SW480 (cell line): ENCODE results near the gene OS9.

Source experiments
- DNase-seq: peaks from one replicate; pipeline ENCODE4 v3.0.0-alpha.2; 2016; ENCODE audit warnings: low spot score

The OS9 gene

DNA sequence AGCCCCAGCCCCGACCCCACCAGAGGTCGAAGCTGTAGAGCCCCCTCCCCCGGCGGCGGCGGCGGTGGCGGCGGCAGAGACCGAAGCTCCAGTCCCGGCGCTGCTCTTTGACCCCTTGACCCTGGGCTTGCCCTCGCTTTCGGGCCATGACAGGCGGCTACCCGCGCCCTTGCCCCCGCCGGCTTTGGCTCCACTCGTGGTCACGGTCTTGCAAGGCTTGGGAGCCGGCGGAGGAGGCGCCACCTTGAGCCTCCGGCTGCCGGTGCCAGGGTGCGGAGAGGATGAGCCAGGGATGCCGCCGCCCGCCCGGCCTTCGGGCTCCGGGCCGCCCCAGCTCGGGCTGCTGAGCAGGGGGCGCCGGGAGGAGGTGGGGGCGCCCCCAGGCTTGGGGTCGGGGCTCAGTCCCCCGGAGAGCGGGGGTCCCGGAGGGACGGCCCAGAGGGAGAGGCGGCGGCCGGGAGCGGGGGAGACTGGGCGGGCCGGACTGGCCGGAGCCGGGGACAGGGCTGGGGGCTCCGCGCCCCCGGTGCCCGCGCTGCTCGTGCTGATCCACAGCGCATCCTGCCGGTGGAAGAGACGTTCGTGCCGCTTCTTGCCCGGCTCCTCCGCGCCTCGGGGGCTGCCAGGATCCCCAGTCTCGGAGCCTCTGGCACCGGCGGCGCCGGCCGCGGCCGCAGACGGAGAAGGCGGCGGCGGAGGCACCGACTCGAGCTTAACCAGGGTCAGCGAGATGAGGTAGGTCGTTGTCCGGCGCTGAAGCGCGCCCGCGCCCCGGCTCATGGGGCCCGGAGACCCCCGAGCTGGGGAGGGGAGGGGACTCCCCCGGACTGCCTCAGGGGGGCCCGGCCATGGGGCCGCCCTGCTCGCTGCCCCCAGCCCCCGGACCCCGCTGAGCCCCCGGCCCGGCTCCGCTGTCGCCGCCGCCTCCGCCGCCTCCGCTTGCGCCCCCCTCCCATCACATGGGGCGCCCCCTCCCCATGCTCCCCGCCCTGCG lies 43.8 kb downstream of the OS9 start:
- DNase-seq: no peak

DNA sequence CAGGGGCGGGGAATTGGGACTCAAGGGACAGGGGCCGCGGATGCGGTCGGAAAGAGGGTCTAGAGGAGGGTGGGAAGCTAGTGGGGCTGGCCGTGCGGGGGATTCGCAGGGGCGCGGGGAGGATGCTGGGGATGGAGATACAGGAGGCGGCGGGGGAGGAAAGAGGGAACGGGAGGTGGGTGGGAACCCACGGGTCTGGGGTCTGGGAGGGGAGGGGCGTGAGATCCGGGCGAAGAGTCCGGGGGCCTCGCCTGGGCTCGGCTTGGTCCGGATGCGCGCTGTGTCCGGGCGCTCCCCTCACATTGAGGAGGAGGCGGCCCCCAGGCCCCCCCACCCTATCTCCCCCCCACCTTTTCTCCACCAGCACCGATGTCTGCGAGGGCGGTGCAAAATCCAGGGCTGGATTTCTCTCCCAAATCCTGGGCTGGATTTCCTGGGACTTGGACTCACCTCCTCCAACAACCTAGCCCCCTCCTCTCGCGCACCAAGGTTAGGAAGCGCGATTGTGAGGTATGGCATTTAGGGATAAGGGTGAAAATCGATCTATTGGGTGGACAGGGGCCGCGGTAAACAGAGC lies 44.8 kb downstream of the OS9 start, which contains the start of gene AGAP2:
Gene AGAP2 (minus strand): TSS at position 82 of the 577 bp plus-strand sequence. CDS start 496 bp downstream, outside the sequence.
- DNase-seq: no peak

DNA sequence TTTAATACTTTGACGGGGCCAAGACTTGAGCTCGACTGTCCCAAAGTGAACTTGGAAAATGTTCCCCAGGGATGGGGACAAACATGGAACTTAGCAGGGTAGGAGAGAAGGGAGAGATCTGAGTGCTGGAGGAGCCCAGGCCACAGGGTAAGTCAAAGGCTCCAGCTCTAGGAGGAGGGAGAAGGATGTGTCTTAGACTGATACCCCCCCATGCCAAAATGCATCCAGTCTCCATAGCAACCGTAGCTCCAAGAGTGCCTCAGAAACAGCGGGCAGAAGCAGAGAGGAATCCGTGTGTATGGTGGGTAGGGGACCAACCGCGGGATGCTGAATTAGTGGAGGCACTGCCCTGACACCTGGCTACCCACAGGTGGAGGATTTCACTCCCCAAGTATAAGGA lies 45.5 kb downstream of the OS9 start:
- no peak for DNase-seq

DNA sequence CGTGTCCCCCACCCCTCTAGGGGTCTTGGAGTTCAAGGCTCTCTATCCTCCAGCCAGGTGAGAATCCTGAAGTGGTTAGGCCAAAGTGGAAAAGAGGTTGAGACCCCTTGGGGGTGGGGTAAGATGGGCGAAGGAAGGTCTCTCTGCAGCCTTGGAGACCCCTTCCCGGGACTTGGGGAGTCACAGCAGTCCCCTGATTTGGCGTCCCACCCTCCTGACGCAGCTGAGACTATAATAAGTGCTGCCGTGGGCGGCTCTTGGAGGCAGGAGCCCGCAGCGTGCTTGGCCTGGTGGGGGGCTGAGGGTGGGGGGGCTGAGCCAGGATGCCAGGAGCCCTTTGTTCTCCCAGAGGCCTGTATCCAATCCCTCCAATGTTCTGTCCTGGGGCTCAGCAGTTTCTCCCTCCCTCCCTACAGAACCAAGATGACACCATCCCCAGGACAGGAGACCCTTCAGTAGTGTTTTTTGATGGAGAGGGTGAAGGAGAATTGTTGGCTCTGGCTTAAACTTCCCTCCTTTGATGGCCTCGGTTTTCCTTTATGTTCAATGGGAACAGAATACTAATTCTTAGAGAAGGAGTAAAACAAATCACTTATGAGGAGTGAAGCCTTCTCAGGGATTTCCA lies 46.1 kb downstream of the OS9 start:
- no peak for DNase-seq

DNA sequence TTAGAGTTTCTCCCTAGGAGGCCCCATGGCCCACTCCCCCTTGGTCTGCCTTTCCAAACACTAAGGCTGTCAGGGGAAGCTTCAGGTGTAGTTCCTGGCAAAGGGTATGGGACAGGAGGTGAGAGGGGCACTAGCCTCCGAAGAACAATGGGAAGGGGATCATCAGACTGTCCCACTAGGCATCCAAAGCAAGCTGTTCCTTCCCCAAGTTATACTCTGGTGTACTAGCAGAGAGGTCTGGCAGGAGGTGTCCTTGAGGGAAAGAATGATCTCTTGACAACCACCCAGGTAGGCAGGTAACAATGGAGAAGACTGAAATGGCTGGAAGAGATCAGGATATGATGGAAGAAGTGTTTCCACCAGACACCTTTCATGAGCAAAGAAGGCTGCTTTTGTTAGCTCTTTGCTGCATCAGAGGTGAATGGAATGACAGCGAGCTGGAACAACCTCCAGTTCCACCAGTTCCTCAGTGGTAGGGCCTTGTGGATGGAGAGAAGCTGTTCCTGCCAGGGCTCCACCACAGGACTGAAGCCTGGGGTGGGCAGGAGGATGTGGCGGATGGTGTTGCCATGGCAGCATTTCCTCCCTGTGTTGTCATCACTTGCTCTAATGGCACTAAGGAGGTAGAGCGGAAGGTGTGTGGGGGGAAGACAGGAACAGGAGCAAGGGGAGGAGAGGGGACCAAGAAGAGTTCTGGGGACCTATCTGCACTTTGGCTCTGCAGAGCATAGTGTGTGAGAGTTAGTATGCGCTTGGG lies 46.9 kb downstream of the OS9 start:
- no peak for DNase-seq

DNA sequence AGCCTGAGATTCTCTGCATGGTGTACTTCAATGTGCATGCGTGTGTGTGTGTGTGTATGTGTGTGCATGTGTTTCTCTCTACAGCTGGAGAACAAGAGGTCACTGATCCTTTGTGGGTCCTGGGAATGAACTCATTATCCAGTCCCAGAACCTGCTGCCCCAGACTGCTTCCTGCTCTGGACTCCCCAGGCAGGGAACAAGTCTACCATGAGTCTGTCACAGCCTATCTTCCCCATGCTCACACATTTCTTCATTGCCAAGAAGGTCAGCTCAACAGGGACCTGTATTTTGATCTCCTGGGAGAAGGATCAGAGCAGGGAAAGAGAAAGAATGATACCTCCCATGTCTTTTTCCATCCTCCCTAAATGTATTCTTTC lies 47.5 kb downstream of the OS9 start:
- no peak for DNase-seq

DNA sequence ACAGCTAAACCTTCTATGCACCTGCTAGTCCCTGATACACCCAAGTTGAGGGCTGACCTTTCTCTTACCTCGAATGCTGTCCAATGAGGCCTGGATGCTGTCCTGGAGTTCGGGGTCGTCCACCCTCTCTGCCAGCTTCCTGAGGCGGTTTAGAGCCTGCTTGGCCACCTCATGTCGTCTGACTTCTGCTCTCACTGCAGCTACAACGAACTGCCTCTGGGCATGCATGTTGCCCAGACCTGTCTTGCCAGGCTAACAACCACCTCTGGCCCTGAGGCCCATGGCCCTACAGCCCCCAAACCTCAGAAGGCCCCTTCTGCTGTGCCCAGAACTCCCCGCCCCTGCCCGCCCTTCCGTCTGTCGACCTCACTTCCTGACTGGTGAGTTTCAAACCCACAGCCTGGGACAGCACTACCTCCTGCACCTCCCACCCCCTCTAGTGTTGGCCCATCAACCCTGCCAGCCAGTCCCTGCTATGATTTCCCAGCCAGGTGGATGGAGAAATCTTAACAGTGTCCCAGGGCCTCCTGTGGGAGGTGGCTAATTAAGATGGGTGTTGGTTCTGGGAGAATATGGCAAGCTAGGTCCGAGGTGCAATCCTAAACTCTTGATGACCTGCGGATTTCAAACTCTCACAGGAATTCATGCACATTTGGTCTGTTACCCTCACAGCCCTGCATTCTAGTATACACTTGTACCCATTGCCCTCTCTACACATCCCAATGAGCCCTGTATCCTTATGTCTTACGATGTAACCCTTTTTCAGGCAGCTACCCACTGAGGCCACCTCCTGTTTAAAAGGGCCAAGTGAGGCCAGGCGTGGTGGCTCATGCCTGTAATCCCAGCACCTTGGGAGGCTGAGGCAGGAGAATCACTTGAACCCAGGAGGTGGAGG lies 48.2 kb downstream of the OS9 start:
- no peak for DNase-seq

DNA sequence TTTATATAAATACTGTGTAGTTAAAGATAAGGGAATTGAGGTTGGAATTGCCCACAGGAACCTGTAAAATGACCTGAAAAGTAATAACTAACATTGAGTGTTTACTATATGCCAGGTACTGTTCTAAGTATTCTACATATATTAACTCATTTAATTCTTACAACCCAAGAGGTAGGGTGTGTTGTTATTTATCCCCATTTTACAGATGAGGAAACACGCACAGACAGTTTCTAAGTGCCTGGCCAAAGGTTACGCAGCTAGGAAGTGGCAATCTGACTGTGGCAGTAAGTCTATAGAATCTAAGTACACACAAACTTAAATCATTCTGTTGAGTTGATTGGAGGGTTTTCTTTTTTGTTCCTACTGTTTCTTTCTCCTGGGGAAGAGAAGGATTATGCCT lies 49.8 kb downstream of the OS9 start:
- DNase-seq: no peak

DNA sequence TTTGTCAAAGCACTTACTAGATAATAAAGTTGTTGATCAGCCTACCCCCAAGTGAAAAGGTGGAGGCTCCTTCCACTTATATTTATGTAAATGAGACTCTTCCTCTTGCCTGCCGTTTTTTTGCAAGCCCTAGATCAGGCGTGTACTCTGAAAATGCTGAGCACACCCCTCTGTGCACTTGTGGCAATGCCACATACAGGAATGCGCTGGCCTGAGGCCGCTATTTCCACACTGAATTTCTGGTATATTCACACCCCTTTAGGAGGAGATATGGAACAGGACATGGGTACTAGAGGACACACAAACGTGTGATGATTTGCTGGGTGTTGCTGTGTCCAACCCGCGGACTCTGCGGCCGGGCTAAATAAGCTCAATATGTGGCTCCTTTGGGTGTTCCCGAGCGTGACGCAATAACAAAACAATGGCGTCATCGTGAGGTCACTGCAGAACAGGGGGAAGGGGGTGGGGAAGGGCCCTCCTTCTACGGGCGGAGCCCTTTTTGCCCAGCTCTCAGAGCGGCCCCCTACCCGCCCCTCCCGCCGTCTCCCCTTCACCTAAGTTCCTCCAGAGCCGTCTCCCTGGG lies 50.4 kb downstream of the OS9 start:
- DNase-seq: peak; percentile 72

DNA sequence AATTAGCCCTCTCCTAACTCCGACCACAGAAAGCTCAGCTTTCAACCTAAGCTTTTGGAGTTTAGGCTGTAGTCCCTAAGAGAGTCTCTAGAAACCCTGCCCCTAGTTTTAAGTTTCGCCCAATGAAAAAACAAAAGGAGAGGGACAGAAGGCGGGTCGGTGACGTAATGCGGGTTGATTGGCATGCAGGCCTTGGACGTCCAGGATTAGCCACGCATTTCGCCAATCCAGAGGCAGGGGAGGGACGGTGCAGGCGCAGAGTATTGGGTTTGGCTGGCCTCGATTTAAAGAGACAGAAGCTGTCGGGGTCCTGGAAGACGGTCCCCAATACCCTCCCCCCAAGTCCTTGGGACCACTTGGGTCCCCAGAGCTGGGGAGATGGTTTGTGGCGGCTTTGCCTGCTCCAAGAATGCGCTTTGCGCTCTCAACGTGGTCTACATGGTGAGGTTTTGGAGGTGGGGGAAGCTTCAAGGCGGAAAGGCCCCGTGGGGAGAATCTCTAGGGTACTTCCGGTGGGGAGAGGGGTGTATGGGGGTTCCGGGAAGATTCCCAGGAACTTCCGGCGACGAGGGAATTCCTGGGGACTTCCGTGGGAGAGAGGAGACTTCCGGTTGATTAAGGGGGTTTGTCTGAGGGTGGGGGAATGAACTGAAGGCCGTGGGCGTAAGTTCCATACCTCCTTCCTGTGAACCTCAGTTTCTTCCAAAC lies 51.0 kb downstream of the OS9 start, which contains the start of gene TSPAN31:
Gene TSPAN31 (plus strand): TSS at position 263 of the 708 bp plus-strand sequence. CDS start 116 bp downstream, at position 379.
- DNase-seq: peak; percentile 99

DNA sequence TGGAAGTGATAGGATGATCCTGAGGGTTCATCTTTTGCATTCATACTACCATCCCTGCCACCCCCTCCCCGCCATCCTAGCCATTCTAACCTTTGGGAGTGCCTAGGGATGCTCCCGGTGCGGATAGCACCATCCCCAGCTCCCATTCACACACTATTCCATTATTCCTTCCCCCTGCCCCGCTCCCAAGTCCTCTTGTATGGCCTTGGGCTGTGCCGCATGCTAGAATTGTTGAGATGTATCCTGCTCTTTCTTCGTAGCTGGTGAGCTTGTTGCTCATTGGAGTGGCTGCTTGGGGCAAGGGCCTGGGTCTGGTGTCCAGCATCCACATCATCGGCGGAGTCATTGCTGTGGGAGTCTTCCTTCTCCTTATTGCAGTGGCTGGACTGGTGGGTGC lies 51.6 kb downstream of the OS9 start:
- DNase-seq: no peak

DNA sequence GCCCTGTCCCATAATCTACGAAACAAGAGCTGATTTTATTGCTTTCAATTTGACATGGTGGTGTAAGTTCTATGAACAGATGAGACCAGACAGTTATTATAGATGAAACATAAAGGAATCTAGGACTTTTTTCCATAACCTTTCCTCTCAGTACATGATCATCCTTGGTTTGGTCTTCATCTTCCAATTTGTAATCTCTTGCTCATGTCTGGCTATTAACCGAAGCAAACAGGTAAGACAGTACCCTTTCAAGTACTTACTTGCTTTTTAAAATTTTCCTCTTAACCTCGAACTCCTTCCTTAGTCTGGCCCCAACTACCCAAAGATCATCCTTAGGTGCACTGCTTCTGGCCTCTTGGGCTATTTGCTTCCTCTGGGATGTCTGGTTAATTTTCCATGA lies 52.1 kb downstream of the OS9 start:
- no peak for DNase-seq

DNA sequence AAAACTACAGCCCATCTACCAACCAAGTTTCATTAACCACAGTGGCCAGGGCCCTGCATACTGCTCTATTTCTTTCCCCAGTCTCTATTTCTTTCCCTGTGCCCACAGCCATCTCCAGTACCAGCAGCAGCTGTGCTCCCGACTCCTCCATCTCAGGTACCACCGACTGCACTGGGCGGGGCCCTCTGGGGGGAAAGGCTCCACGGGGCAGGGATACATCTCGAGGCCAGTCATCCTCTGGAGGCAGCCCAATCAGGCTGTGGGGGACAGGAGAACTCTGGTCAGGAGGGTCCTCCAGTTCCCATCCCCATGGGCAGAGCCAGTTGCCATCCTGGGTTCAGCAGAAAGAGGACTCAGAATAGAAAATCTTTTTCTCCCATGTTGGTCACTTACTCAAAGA lies 55.1 kb downstream of the OS9 start:
- no peak for DNase-seq

DNA sequence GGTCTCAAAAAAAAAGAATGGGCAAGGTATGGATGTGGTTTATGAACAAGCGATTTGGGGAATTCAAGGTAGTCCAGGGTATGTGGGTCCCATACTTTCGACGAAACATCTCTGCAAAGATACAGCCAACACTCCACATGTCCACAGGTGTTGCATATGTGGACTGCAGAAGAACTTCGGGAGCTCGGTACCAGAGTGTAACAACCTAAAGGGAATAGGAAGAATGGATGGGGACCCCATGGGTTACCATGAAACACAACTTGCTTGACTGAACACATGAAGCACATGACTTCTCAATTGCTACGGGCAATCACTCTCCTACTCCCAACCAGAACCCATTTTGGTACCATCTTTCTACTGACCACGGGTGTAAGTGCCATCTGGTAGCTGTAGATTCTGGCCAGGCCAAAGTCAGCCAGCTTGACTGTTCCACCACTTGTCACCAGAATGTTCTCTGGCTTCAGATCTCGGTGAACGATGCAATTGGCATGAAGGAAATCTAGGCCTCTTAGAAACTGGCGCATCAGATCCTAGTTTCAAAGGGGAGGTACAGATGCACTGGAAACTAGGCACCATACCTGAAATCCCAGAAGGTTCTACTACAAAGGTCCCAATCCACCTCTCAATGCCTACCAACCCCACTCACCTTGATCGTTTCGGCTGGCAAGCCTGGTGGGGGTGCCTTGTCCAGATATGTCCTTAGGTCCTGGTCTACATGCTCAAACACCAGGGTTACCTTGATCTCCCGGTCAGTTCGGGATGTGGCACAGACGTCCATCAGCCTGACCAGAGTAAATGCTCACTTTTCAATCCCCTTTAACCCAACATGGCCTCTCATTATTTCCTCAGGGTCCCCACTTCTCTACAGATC lies 56.9 kb downstream of the OS9 start:
- no peak for DNase-seq

DNA sequence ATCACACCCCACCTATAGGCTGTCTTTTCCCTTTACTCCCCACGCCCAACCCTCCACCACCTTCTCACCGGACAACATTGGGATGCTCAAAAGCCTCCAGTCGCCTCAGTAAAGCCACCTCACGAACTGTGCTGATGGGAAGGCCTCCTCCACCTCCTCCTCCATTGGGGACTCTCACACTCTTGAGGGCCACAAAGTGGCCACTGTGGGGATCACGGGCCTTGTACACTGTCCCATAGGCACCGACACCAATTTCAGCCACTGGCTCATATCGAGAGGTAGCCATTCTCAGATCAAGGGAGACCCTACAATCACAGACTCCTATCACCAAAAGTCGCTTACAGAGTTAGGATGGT lies 57.5 kb downstream of the OS9 start:
- no peak for DNase-seq

DNA sequence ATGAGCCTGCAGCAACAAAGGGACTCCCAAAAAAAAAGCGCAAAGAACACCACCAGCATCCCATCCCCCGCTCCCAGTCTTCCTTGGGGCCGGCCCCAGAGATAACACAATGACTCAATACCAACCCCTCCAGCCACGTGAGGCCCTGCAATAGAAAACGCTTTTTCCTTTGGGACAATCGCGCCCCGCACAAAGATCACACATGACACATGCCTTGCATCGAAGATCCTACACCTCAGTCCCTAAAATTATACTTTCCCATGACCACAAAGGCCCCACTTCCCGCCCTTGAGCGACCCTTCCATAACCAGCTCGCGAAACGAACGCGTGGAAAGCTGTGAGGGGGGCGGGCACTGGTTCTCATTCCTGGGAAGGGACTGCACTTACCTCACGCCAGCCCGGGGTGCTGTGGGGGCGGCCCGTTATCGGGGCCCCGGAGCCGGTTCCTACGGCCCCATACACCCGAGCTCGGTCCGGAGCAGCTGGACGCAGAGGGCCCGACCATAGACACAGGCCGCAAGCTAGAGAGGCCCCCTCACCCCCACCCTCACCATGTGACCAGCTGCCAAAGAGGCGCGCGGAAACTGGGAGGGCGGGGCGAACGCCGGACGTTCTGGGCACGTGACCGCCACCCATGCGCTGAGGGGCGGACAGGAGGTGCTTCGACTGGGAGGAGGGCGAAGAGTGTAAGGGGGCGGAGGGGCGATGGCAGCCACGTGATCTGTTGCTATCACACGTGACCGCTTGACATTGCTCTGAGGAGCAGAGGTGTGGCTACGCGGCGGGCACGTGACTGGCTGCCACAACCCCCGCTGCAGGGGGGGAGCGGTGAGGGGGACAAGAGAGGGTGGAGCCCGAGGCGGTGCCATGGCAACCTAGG lies 58.1 kb downstream of the OS9 start, which contains the start of gene CDK4:
Gene CDK4 (minus strand): TSS at position 523 of the 880 bp plus-strand sequence. CDS start 593 bp downstream, outside the sequence.
- DNase-seq: peak; percentile 99

DNA sequence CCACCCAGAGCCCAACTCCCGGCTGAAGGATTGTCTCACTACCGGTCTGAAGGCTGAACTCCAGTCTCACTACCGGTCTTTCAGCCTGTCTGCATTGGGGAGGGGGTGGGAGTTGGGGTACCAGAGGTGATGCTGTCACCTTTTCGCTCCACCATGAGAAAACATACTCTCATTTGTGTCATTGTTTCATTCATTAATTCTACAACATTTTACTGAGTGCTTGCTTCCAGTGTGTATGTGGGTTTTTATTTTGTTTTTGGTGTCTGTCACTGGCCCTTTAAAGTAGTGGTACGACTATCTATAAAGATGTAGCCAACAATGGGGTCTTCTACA lies 58.7 kb downstream of the OS9 start:
- no peak for DNase-seq

DNA sequence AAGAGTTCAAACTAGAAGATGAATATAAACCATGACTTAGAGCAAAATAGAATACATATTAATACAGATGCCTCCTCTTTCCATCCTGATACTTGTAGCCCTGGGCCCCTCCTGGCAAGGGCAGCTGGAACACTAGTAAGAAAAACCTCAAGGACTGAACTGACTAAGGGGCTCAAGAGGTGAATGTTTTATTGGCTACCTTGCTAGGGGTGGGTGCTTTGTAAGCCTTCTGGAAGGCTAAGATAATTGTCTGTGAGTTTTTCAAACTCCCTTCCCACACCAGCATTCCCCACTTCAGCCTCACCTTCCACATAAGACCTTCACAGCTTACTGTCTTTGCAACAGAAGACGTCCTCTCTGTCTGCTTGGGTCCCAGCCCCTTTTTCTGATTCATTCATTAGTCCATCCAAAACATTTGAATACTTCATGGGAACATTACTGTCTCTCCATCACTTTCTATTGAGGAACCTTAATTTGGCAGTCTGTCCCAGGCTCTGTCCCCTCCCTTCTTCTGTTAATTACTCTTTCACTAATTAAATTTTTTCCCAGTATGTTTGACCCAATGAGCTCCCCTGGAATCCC lies 59.9 kb downstream of the OS9 start:
- DNase-seq: no peak
